ENCODE data around the gene CFAP45. TPM values are rescaled to one million over a fixed set of nuclear protein-coding genes. Genes with fewer than 3 reads are reported as not detected.
A peak's percentile ranks its signal among the peaks of the same experiment; 100 is the strongest.

CFAP45 gene
- total RNA-seq, 5 donors from 2014 or later (not counting 1 experiment from before 2014, with no cell fraction given) = 1.2 to 4.7 (median 1.5) TPM

- ChIA-PET POLR2A (no interaction called here), CTCF (no interaction called here)
- Histone ChIP-seq H3K4me1 (ENCODE audit: control insufficient read depth in 1 of 2, extremely low read depth in 1 of 2, insufficient read depth in 2 of 2, low read length in 2 of 2) (peaks cover 6 to 13% of the 10 kb centered on the region in 2 experiments), H3K4me3 (ENCODE audit: control insufficient read depth in 1 of 2, extremely low read depth in 1 of 2, low read length in 1 of 2) (no peak overlapping the region), H3K27me3 (replicated peaks in 1 of 2; ENCODE audit: control insufficient read depth in 2 of 2, extremely low read depth in 1 of 2, insufficient read depth in 2 of 2, low read length in 1 of 2) (peaks cover 0 to 26% of the 10 kb centered on the region in 2 experiments), H3K9me3 (no peaks in the 10 kb centered on the region), H3K36me3 (ENCODE audit: control insufficient read depth in 2 of 2, extremely low read depth in 1 of 2, insufficient read depth in 1 of 2, low read length in 1 of 2) (no peaks in the 10 kb centered on the region), H3K27ac (ENCODE audit: low read length) (no peak overlapping the region)
- WGBS (ENCODE audit: insufficient coverage) = 89% methylated on average over 7 of the region's 14 CpGs
- Mint-ChIP-seq H3K4me3 (no peak overlapping the region), H3K4me1 (peaks cover 14 to 21% (median 16%) of the 10 kb centered on the region in 3 donors), H3K27ac (no peak overlapping the region), H3K36me3 (no peaks in the 10 kb centered on the region), H3K27me3 (peaks cover 0 to 7% of the 10 kb centered on the region in 2 donors), H3K9me3 (no peaks in the 10 kb centered on the region)
- ATAC-seq (replicated peaks in 1 of 4) (peak in 3 of 4 experiments; percentile 48 to 70 (median 49)), DNase-seq (peak in 1 of 35 experiments; percentile 13)
These were observed 32.9 kb downstream of the CFAP45 start for GRCh38 chr1:159866905-159867663.

GRCh38 chr1:159866066-159866465, 33.9 kb downstream of the CFAP45 start:
- H3K36me3 Mint-ChIP-seq = no peaks in the 10 kb centered on the region
- Histone ChIP-seq H3K27me3 (replicated peaks in 1 of 2; ENCODE audit: control insufficient read depth in 2 of 2, extremely low read depth in 1 of 2, insufficient read depth in 2 of 2, low read length in 1 of 2) (peaks cover 0 to 29% of the 10 kb centered on the region in 2 experiments), H3K4me1 (ENCODE audit: control insufficient read depth in 1 of 2, extremely low read depth in 1 of 2, insufficient read depth in 2 of 2, low read length in 2 of 2) (peaks cover 6 to 13% of the 10 kb centered on the region in 2 experiments), H3K9me3 (no peaks in the 10 kb centered on the region), H3K27ac (ENCODE audit: low read length) (no peak overlapping the region), H3K36me3 (ENCODE audit: control insufficient read depth in 2 of 2, extremely low read depth in 1 of 2, insufficient read depth in 1 of 2, low read length in 1 of 2) (no peaks in the 10 kb centered on the region), H3K4me3 (ENCODE audit: control insufficient read depth in 1 of 2, extremely low read depth in 1 of 2, low read length in 1 of 2) (no peak overlapping the region)
- no peaks in the 10 kb centered on the region for H3K9me3 Mint-ChIP-seq
- no peak overlapping the region for H3K4me3 Mint-ChIP-seq
- ATAC-seq (replicated peaks in 1 of 4) (no peak), DNase-seq (no peak)
- ChIA-PET CTCF (no interaction called here), POLR2A (no interaction called here)
- WGBS (ENCODE audit: insufficient coverage) = 100% methylated on average over 1 of the region's 1 CpG
- H3K27me3 Mint-ChIP-seq = peaks cover 0 to 5% of the 10 kb centered on the region in 2 donors
- H3K4me1 Mint-ChIP-seq = peaks cover 14 to 21% (median 16%) of the 10 kb centered on the region in 3 donors
- no peak overlapping the region for H3K27ac Mint-ChIP-seq

GRCh38 chr1:159864262-159864661, 35.7 kb downstream of the CFAP45 start:
- Histone ChIP-seq H3K9me3 (no peaks in the 10 kb centered on the region), H3K27me3 (replicated peaks in 1 of 2; ENCODE audit: control insufficient read depth in 2 of 2, extremely low read depth in 1 of 2, insufficient read depth in 2 of 2, low read length in 1 of 2) (peaks cover 0 to 33% of the 10 kb centered on the region in 2 experiments), H3K4me1 (ENCODE audit: control insufficient read depth in 1 of 2, extremely low read depth in 1 of 2, insufficient read depth in 2 of 2, low read length in 2 of 2) (peaks cover 6 to 13% of the 10 kb centered on the region in 2 experiments), H3K27ac (ENCODE audit: low read length) (no peak overlapping the region), H3K36me3 (ENCODE audit: control insufficient read depth in 2 of 2, extremely low read depth in 1 of 2, insufficient read depth in 1 of 2, low read length in 1 of 2) (no peaks in the 10 kb centered on the region), H3K4me3 (ENCODE audit: control insufficient read depth in 1 of 2, extremely low read depth in 1 of 2, low read length in 1 of 2) (no peak overlapping the region)
- Mint-ChIP-seq H3K27me3 (peaks cover 0 to 5% of the 10 kb centered on the region in 2 donors), H3K9me3 (no peaks in the 10 kb centered on the region), H3K27ac (no peak overlapping the region), H3K4me1 (peaks cover 13 to 21% (median 16%) of the 10 kb centered on the region in 3 donors), H3K36me3 (no peaks in the 10 kb centered on the region), H3K4me3 (no peak overlapping the region)
- no peak for ATAC-seq (replicated peaks in 1 of 4)
- 77% methylated on average over 2 of the region's 2 CpGs for WGBS (ENCODE audit: insufficient coverage)
- ChIA-PET CTCF (no interaction called here), POLR2A (no interaction called here)
- DNase-seq = no peak

GRCh38 chr1:159862557-159862956, 37.4 kb downstream of the CFAP45 start, which contains the start of gene VSIG8:
TSS of gene VSIG8 (minus strand) at chr1:159862657. CDS start at chr1:159862521, 136 bp downstream.
- Histone ChIP-seq H3K9me3 (no peaks in the 10 kb centered on the region), H3K27me3 (replicated peaks in 1 of 2; ENCODE audit: control insufficient read depth in 2 of 2, extremely low read depth in 1 of 2, insufficient read depth in 2 of 2, low read length in 1 of 2) (peaks cover 0 to 28% of the 10 kb centered on the region in 2 experiments), H3K4me1 (ENCODE audit: control insufficient read depth in 1 of 2, extremely low read depth in 1 of 2, insufficient read depth in 2 of 2, low read length in 2 of 2) (peaks cover 6 to 10% of the 10 kb centered on the region in 2 experiments), H3K27ac (ENCODE audit: low read length) (no peak within 1 kb of the TSS), H3K36me3 (ENCODE audit: control insufficient read depth in 2 of 2, extremely low read depth in 1 of 2, insufficient read depth in 1 of 2, low read length in 1 of 2) (no peaks in the 10 kb centered on the region), H3K4me3 (ENCODE audit: control insufficient read depth in 1 of 2, extremely low read depth in 1 of 2, low read length in 1 of 2) (no peak within 1 kb of the TSS)
- H3K9me3 Mint-ChIP-seq = no peaks in the 10 kb centered on the region
- ATAC-seq (replicated peaks in 1 of 4) (no peak), DNase-seq (no peak)
- peaks cover 11 to 14% (median 12%) of the 10 kb centered on the region in 3 donors for H3K4me1 Mint-ChIP-seq
- no peak within 1 kb of the TSS for H3K4me3 Mint-ChIP-seq
- no peaks in the 10 kb centered on the region for H3K36me3 Mint-ChIP-seq
- H3K27me3 Mint-ChIP-seq = peaks cover 0 to 5% of the 10 kb centered on the region in 2 donors
- WGBS (ENCODE audit: insufficient coverage) = 80% methylated on average over 1 of the region's 4 CpGs
- POLR2A ChIA-PET = no interaction called here
- no peak within 1 kb of the TSS for H3K27ac Mint-ChIP-seq
- CTCF ChIA-PET = interaction anchor here in 1 of 2 donors (0.6 kb wide), 1 partner anchor 25 kb away, joined by 3 read pairs; no protein-coding TSS in a partner anchor

GRCh38 chr1:159862031-159862430, 37.9 kb downstream of the CFAP45 start:
- Histone ChIP-seq H3K4me3 (ENCODE audit: control insufficient read depth in 1 of 2, extremely low read depth in 1 of 2, low read length in 1 of 2) (no peak overlapping the region), H3K9me3 (no peaks in the 10 kb centered on the region), H3K36me3 (ENCODE audit: control insufficient read depth in 2 of 2, extremely low read depth in 1 of 2, insufficient read depth in 1 of 2, low read length in 1 of 2) (no peaks in the 10 kb centered on the region), H3K27me3 (replicated peaks in 1 of 2; ENCODE audit: control insufficient read depth in 2 of 2, extremely low read depth in 1 of 2, insufficient read depth in 2 of 2, low read length in 1 of 2) (peaks cover 0 to 28% of the 10 kb centered on the region in 2 experiments), H3K4me1 (ENCODE audit: control insufficient read depth in 1 of 2, extremely low read depth in 1 of 2, insufficient read depth in 2 of 2, low read length in 2 of 2) (peaks cover 6 to 9% of the 10 kb centered on the region in 2 experiments), H3K27ac (ENCODE audit: low read length) (no peak overlapping the region)
- Mint-ChIP-seq H3K27ac (no peak overlapping the region), H3K27me3 (peaks cover 0 to 5% of the 10 kb centered on the region in 2 donors), H3K9me3 (no peaks in the 10 kb centered on the region), H3K4me3 (no peak overlapping the region), H3K36me3 (no peaks in the 10 kb centered on the region), H3K4me1 (peaks cover 10 to 11% (median 11%) of the 10 kb centered on the region in 3 donors)
- no peak for DNase-seq
- POLR2A ChIA-PET = no interaction called here
- ATAC-seq (replicated peaks in 1 of 4) = no peak
- WGBS (ENCODE audit: insufficient coverage) = 72% methylated on average over 5 of the region's 5 CpGs
- CTCF ChIA-PET = no interaction called here

- Histone ChIP-seq H3K4me1 (ENCODE audit: control insufficient read depth in 1 of 2, extremely low read depth in 1 of 2, insufficient read depth in 2 of 2, low read length in 2 of 2) (peaks cover under 1 to 2% of the 10 kb centered on the region in 2 experiments), H3K27me3 (replicated peaks in 1 of 2; ENCODE audit: control insufficient read depth in 2 of 2, extremely low read depth in 1 of 2, insufficient read depth in 2 of 2, low read length in 1 of 2) (peaks cover 0 to 28% of the 10 kb centered on the region in 2 experiments), H3K4me3 (ENCODE audit: control insufficient read depth in 1 of 2, extremely low read depth in 1 of 2, low read length in 1 of 2) (no peak overlapping the region), H3K36me3 (ENCODE audit: control insufficient read depth in 2 of 2, extremely low read depth in 1 of 2, insufficient read depth in 1 of 2, low read length in 1 of 2) (no peaks in the 10 kb centered on the region), H3K27ac (ENCODE audit: low read length) (no peak overlapping the region), H3K9me3 (no peaks in the 10 kb centered on the region)
- 90% methylated on average over 5 of the region's 8 CpGs for WGBS (ENCODE audit: insufficient coverage)
- Mint-ChIP-seq H3K27ac (no peak overlapping the region), H3K36me3 (no peaks in the 10 kb centered on the region), H3K4me1 (peaks cover 2 to 3% (median 2%) of the 10 kb centered on the region in 3 donors), H3K4me3 (no peak overlapping the region), H3K9me3 (no peaks in the 10 kb centered on the region), H3K27me3 (peaks cover 0 to 5% of the 10 kb centered on the region in 2 donors)
- no peak for ATAC-seq (replicated peaks in 1 of 4)
- ChIA-PET POLR2A (no interaction called here), CTCF (no interaction called here)
- DNase-seq = peak in 1 of 35 experiments; percentile 0
These were observed 38.7 kb downstream of the CFAP45 start for GRCh38 chr1:159861218-159861617.

All from T-cell (primary cell).